HG03175 (cell line): ENCODE data around the gene SIGLEC6.
"Not testable (repeated sequence)": the region's sequence is repeated elsewhere in the genome, so short reads cannot be mapped to it uniquely, and the experiment has no call there.

ENCODE experiments used
- ATAC-seq: cut with Tn5 transposase; IDR thresholded peaks from one replicate; pipeline ENCODE4 v1.9.1; 2021; ENCODE audit warnings: mild to moderate bottlenecking, moderate library complexity; ENCODE audit not compliant: unreplicated experiment

The SIGLEC6 gene

DNA sequence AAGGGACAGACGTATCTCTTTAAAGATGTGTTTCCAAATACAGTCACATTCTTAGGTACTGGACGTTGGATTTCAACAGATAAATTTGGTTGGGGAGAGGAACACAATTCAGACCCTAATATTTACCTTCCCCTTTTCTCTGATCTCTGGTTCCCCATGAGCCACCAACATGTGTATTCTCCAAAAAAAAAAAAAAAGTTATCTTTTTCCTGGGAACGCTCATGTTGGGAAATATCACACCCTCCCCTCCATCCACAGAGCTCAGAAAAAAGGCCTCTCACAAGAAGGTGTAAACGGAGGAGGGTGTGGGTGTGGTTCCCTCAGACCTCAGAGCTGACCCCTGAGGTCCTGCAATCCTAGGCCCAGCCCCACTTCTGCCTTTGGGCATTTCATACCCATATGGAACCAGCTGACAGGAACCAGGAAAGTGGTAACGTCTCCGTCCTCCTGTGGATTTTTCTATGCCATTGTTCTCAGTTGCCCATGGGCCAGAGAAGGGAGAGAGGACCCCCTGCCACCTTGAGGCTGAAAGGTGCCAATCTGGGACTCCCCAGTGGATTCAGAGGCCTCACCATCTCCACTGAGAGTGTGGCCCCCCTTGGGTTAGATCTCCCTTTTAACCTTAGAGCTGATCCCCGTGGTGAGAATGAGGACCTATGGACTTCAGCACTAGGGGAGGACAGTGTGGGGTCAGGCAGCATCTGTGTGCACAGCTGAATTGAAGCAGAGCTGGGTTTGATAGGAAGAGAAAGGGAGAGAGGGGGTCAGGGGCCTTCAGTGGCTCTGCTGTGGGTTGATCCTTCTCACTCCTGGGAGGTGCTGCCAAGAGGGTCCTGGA lies 21.4 kb downstream of the SIGLEC6 start:
- ATAC-seq, result no peak

DNA sequence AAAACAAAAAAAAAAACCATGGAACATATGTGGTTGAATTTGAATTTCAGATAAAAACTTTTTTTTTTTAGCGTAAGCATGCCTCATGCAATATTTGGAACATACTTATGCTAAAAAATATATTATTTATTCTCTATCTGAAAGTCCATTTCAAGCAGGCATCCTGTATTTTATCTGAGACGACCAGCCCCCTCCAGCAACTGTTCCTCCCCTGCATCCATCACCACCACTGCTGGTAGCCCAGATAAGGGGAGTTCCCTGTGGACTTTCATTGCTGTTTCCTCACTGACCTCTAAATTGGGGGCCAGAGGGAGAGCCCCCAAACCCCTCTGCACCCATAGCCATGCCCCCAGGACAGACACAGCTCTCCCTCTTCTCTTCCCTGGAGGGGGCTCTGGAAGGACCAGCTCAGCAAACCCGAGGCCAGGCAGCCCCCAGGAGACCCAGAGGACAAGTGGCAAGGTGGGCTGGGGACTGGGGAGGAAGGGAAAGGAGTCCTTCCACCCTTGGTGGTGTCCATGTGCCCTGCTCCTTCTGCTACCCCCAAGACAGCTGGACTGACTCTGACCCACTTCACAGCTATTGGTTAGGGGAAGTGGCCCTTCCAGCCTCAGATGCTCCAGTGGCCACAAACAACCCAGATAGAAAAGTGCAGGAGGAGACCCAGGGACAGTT lies 23.3 kb downstream of the SIGLEC6 start:
- no peak for ATAC-seq

DNA sequence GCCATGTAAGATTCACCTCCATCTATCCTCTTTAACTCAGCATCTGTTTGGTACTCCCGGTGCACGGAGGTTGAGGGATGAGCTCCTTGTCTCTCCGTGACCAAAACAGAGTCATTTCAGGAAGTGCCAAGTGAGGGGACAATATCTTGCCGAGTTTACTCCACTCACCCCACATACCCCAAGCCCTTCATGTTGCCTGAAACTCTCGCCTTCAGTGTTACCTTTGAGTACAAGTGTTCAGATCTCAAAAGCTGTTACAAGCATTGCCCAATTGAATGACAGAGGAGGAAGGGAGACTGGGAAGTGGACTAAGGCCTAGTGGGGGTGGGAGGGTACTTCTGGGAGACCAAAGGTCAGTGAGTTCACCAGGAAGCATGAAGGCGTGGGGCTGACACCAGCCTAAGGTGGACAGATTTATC lies 23.8 kb downstream of the SIGLEC6 start:
- no peak for ATAC-seq

DNA sequence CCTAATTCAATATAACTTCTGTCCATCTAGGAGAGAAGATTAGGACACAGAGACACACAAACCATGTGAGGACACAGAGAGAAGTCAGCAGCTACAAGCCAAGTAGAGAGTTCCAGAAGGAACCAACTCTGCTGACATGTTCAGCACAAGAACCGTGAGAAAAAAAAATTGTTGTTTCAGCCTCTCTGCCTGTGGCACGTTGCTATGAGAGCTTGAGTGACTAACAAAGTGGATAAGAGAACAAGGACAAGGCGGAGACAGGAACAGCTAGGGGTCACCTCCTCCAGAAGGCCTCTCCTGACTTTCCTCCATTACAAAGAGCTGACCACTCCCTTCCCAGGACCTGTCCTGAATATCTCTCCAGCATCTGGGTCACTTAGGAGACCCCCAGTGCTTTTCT lies 24.3 kb downstream of the SIGLEC6 start:
- no peak for ATAC-seq

DNA sequence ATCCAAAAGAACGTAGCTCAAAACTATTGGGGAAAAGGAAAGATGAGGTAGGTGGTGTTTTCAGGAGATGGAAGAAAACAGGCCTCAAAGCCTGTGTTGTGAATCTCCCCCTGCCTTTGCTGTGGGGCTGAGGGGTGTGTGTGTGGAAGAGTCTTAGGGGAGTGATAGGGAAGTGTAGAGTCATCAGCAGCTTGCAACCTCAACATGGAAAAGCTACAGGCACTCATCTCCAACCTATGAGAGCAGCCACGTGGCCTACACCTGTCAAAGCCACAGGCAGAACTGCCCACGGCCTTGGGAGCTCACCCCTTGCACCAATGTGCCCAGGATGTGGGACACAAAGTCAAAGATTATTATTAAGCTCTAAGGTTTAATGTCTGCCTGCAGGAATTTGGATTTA lies 25.6 kb downstream of the SIGLEC6 start:
- ATAC-seq, result no peak

DNA sequence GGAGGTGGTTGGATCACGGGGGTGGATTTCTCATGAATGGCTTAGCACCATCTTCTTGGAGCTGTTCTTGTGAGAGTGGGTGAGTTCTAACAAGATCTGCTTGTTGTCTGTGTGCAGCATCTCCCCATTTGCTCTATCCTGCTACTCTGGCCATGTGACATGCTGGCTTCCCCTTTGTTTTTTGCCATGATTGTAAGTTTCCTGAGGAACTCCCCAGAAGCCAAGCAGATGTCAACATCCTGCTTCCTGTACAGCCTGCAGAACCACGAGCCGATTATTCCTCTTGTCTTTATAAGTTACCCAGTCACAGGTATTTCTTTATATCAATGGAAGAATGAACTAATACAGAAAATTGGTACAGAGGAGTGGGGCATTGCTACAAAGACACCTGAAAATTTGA lies 27.6 kb downstream of the SIGLEC6 start:
- ATAC-seq, result no peak

DNA sequence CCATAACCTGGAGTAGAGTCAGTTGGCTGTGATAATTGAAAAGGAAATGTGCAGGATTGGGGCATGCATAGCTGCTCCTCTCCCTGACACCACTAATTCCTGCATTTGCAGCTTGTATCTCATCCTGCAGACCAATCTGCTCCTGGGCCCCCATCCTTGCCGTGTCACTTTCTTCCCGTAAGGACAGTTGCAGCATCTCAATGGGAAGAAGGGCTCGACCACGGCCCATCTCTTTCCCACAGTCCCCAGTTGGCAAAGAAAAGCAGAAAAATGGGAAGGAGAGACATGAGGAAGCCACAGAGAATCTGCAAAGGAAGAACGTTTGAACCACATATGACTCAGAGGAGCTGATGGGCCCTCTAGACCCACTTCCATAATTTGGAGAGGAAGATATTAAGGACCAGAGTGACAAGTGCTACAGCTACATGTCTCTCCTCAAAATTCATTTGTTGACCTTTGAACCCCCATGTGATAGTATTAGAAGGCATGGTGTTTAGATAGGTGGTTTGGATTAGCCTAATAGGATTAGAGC lies 28.1 kb downstream of the SIGLEC6 start:
- no peak for ATAC-seq

DNA sequence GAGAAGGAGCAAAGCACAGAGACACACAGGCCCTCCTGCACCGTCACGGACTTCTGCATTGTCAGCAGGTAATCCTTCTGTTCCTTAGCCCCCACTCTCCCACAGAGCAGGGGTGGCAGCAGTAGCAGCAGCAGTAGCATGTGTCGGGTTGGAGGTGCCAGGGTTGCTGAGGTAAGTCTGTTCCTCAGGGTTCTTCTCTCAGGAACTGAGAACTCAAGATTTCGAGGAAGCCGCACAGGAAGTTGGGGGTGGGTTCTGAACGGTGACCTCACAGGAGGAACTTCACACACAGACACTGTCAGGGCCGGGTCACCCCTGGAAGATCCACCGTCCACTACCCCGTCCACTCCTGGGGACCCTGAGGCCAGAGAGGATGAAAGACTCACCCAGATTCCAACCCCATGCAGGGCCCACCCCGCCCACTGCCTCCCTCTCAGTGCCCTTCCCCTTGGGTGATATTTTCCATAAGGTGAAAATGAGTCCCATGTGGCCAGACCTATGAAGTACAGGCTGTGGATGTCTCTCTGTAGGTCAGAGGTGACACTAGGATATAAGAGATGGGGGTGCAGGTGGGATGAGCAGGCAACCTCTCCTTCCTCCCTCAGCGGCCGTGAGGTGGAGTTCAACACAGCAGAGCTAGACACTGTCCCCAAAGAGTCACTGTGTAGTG lies 29.7 kb downstream of the SIGLEC6 start, which contains the start of gene SIGLEC12:
Gene SIGLEC12, minus strand, starts transcription at position 207 of the 670 bp plus-strand sequence. Its CDS starts 67 bp downstream, at position 140.
- no peak for ATAC-seq

DNA sequence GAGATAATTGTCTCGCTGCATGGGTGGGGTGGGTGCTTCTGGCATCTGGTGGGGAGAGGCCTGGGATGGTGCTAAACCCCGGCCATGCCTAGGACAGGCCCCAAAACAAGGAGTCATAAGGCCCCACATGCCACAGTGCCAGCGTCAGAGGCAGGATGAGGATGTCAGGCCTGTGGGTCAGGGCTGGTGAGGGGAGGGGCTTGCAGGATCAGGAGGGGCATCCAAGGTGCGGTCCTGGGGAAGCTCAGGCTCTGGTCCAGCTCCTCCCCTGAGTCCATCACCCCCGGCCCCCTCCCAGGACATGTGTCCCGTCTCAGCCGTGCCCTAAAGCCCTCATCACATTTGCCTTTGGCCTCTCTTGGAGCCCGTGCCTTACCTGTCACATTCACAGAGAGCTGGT lies 30.5 kb downstream of the SIGLEC6 start:
- not testable (repeated sequence) for ATAC-seq

DNA sequence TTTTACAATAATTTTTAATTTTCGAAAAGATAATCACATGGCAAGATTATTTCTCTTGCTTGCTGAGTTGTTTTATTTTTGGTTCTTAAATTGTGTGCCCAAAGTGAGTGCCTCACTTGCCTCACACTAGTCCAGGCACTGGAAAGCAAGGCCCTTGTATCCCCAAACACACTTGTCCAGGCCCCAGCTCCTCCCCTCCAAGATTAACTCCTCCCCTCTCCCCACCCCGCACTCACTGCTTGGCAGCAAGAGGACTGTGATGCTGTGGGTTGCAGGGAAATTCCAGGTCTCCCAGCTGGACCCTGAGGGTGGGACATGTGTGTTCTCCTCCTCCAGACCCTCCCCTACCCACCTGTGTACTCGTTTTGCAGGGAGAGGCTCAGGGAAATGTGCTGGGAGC lies 33.8 kb downstream of the SIGLEC6 start:
- no peak for ATAC-seq

DNA sequence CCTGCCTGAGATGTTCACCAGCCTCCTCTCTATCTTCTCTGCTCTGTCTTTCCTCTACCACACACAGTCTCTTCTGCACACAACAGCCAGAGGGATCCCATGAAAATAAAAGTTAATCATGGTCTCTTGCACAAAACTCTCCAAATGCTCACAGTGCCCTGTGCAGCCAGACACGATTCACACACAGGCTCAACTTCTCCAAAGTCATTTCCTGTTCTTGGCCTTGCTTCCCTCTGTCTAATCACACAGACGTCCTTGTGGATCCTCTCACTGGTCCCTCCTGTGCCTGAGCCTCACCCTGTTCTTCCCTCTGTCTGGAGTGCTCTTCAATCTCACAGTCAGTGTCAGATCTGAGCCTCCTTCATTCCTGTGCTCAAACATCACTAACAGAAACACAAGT lies 37.7 kb downstream of the SIGLEC6 start:
- ATAC-seq, result no peak

DNA sequence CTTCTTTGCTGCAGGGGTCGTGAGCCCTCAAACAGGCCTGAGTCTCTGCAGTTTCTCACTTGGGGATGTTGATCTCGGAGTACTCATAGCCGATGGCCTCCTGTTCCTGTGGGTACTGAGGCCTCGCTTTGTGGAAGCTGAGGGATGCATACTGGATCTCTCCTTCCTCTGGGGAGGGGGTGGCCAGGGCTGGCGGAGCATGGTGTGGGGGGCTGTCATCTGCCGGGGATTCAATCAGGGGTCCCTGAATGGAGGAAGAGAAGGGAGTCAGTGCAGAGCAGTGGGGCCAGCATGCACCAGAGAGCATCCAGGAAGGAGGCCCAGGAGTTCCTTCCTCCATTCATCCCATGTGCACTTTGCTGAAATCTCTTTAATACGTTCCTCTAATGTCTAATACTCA lies 39.9 kb downstream of the SIGLEC6 start:
- no peak for ATAC-seq

DNA sequence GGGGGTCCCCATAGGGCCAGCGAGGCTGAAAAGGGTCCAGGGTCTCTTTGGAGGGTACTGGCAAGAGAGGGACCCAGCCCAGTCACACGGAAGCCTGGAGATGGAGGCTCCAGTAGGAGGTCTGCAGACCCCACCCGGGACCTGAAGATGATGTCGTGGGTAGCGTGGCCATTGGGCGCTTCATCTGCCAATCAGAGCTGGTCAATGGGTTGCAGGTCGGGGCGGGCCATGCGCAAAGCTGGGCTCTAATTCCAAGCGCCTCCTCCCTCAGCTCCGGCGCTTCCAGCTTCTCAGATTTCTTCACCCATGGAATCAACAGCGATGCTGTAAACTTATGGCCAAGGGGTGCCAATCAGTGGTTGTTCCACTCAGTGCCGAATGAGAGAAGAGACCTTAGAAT lies 40.8 kb downstream of the SIGLEC6 start:
- ATAC-seq, result no peak

DNA sequence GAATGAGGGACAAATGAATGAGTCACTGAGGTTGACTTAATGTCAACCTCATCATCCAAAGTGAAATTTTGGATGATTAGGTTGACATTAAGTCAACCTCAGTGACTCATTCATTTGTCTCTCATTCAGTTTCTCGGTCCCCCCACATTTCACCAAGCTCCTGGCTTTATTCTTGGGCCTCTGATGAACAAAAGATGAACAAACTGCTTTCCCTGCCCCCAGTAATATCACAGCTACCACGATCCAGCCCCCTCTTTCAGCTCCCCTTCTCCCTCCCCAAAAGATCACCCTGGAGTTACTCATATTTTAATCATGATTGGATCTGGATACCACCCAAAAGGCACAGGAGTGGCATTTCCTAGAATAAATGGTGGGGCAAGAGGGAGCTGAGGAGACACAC lies 42.4 kb downstream of the SIGLEC6 start:
- no peak for ATAC-seq

DNA sequence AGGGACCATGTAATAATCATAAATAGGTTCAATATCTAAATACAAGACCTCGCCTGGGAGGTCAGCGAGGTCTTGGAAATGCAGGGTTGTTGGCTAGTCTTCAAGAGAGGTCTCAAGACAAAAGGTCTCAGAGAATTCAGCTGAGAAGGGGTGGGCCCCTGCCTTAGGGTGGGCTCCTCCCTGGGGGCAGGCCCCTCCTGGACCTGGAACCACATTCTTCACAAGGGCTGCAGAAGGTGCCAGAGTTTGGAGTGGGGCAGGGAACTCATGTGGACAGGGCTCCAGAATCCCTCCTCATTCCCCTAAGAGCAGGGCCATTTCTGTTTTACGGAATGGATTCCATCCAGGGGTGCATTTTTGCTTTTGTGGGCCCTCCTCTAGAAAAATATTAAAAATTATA lies 43.0 kb downstream of the SIGLEC6 start:
- no peak for ATAC-seq

DNA sequence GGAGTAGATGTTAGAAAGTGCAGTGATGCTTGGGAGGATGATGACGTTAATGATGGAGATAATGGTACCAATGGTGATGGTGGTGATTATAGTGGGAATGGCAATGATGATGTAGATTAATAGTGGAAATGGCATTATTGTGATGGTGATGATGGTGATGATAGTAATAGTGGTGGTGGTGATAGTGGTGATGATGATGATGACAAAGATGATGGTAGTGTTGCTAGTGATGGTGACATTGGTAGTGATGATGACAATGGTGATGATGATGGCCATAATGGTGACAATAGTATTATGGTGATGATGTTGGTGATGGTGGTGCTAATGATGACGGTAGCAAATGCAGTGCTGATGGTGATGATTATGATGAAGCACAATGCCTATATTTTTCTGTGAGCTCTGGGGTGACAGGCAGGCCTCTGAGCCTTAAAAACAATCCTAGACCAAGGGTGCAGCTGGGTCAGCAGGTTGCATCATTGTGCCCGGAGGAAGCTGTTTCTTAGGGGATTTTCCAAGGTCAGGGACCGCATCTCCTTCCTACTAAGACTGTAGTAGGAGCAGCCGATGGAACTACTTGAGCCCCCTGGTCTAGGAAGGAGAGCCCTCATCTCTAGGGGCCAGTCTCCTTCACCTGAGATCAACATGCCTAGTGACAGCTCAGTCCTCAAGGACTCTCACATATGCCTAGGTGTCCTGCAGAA lies 45.4 kb downstream of the SIGLEC6 start:
- ATAC-seq, result no peak

DNA sequence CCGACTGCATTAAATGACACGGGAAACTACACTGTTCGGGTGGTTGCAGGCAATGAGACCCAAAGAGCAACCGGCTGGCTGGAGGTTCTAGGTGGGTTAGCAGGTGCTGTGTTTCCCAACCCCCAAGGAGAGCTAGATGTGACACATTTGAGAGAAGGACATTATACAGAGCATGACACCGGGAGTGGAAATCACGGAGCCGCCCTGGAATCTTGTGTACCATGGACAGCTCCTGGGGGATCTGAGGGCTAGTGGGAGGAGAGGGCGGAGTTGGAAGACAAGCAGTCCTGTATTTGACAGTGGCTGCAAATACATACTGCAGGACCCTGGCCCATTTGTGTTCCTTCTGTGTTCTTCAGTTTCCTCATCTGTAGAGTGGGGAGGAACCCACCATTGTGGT lies 50.9 kb downstream of the SIGLEC6 start:
- no peak for ATAC-seq

DNA sequence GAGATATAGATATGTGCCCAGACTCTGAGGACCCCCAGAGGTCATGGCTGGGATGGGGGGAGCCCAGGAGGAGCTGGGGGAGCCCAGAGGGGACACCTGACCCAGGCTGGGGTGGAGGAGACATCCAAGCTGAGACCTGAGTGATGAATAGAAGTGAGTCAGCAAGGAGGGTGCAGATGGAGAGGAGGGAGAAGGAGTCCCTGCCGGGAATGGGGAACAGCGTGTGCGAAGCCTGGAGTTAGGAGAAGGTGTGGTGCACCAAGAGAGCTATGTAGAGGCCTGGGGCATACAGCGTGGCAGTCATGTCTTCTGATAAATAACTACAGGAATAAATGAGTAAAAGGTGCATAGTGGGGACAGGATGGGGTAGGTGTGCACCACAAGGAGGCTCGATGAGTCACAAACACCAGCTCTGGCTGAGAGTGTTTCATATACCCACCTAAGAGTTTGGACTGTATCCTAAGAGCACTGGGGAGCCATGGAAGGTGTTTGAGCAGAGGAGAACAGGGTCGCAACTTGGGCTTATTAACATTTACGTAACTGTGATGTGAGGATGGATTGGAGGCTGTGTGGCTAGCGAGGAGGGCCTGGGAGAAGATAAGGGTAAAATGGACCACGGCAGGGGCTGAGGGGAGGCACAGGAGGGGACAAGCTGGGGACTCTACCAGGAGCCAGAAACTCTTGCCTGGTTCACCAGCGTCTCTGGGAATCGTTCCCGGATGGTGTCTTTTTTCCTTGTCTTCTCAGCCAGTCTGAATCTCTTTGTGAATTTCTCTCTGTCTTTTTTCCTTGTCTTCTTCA lies 51.7 kb downstream of the SIGLEC6 start:
- ATAC-seq, result no peak

DNA sequence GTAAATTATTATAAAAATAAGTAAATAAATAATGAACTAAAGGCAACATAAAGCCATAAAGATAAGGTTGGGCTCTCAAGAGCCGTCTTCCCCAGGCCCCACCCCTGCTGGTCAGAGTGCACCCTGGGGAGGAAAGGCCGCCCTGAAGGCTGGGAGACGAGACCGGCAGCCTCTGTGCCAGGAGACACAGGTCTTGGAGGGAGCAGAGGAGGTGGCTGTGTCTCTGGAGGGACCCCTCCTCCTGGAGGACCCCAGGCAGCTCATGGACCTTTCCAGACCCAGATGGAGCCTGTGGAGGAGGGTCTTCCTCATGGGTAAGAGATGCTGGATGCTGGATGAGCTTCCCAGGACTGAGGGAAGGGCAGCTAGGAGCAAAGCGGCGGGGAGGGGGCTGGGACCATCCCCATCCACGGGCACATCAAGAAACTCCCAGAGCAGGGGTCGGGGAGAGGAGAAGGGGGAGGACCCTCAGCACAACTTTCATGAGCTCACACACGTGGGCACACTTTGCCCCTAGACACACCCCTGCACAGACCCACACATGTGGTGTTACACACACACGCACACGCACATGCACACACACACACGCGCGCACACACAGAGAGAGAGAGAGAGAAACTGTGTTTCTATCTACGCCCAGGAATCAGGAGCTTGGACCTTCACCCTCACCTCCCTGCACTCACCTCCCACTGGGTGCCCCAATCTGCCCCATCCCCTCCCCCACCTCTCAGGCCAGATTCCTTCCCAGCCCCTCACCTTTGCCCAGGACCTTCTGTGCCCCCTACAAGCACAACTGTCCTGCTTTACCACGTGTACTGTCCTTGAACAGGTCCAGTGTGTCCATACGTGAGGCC lies 52.9 kb downstream of the SIGLEC6 start, which contains the start of gene CEACAM18:
Gene CEACAM18, plus strand, starts transcription at position 159 of the 854 bp plus-strand sequence.
- no peak for ATAC-seq
